ACC112 (cell line): Measurements from ENCODE around the gene LRRC61.
"Not testable (repeated sequence)": the region's sequence is repeated elsewhere in the genome, so short reads cannot be mapped to it uniquely, and the experiment has no call there.

Experiments
- H2AFZ ChIP-seq: fragments of 200-600 bp; sonication (generic); one replicate; pipeline ENCODE4 v1.6.0; 2017; ENCODE audit warnings: antibody characterized with exemption, low read length; ENCODE audit not compliant: unreplicated experiment
- H3K27ac ChIP-seq: fragments of 200-600 bp; sonication (generic); 2 replicates; pipeline ENCODE4 v1.5.1; 2014; ENCODE audit warnings: low read depth, mild to moderate bottlenecking, antibody characterized with exemption, low read length, moderate library complexity
- H3K27me3 ChIP-seq: fragments of 200-600 bp; sonication (generic); 2 replicates; pipeline ENCODE4 v1.6.1; 2014; ENCODE audit warnings: mild to moderate bottlenecking, antibody characterized with exemption, low read length, moderate library complexity, mixed read lengths; ENCODE audit not compliant: insufficient read depth
- H3K36me3 ChIP-seq: fragments of 200-600 bp; sonication (generic); 2 replicates; pipeline ENCODE4 v1.6.1; 2016; ENCODE audit warnings: mild to moderate bottlenecking, antibody characterized with exemption, low read length, moderate library complexity, mixed read lengths; ENCODE audit not compliant: insufficient read depth
- H3K4me1 ChIP-seq: fragments of 200-600 bp; sonication (generic); one replicate; pipeline ENCODE4 v1.6.1; 2016; ENCODE audit warnings: low read length, mixed read lengths; ENCODE audit not compliant: insufficient read depth, unreplicated experiment, control insufficient read depth
- H3K4me3 ChIP-seq: fragments of 200-600 bp; sonication (generic); 2 replicates; pipeline ENCODE4 v1.5.1; 2014; ENCODE audit warnings: mild to moderate bottlenecking, low read depth, low read length
- H3K79me2 ChIP-seq: fragments of 200-600 bp; sonication (generic); one replicate; pipeline ENCODE4 v1.6.0; 2016; ENCODE audit warnings: low read length; ENCODE audit not compliant: control insufficient read depth, unreplicated experiment, insufficient read depth

The LRRC61 gene

GRCh38 chr7:150385302-150385723 lies 62.2 kb downstream of the LRRC61 start:
- H3K36me3 ChIP-seq, result no peaks in the 10 kb centered on the region
- no peaks in the 10 kb centered on the region for H3K4me1 ChIP-seq
- no peaks in the 10 kb centered on the region for H3K27me3 ChIP-seq
- H3K27ac ChIP-seq, result no peak overlapping the region
- peaks cover 12% of the 10 kb centered on the region for H3K79me2 ChIP-seq
- H2AFZ ChIP-seq, result no peak overlapping the region
- H3K4me3 ChIP-seq, result no peak overlapping the region

GRCh38 chr7:150385884-150386283 lies 62.7 kb downstream of the LRRC61 start:
- not testable (repeated sequence) for H3K27me3 ChIP-seq, H3K4me1 ChIP-seq, H3K36me3 ChIP-seq, H3K79me2 ChIP-seq, H3K27ac ChIP-seq, H3K4me3 ChIP-seq, H2AFZ ChIP-seq
